Sigmoid colon (tissue), 7 donors: ENCODE data around the gene IGLL5. TPM values are rescaled to one million over a fixed set of nuclear protein-coding genes. Genes with fewer than 3 reads are reported as not detected.
A peak's percentile ranks its signal among the peaks of the same experiment; 100 is the strongest.

Source experiments
- DNase-seq: peaks from one replicate; pipeline ENCODE4 v3.0.0-alpha.2; 2019
- H3K27ac ChIP-seq, 4 donors: fragments of 200-600 bp; sonication (generic); one replicate each; pipeline ENCODE4 v1.5.1; 2016 to 2019; ENCODE audit warnings: mild to moderate bottlenecking in 1 of 4
- H3K27me3 ChIP-seq, 3 donors: fragments of 200-600 bp; sonication (generic); one replicate each; pipeline ENCODE4 v1.5.1; 2019; ENCODE audit warnings: mild to moderate bottlenecking in 1 of 3
- H3K36me3 ChIP-seq, 4 donors: fragments of 200-600 bp; sonication (generic); one replicate each; pipeline ENCODE4 v1.5.1; 2016 to 2019
- H3K4me1 ChIP-seq, 4 donors: fragments of 200-600 bp; sonication (generic); one replicate each; pipeline ENCODE4 v1.5.1; 2017 to 2019
- H3K4me3 ChIP-seq, 4 donors: fragments of 200-600 bp; sonication (generic); one replicate each; pipeline ENCODE4 v1.5.1; 2017 to 2019; ENCODE audit warnings: mild to moderate bottlenecking in 2 of 4, moderate library complexity in 1 of 4
- H3K9me3 ChIP-seq, 4 donors: fragments of 200-600 bp in 3 of 4; sonication (generic) in 3 of 4; one replicate each; pipeline versions ENCODE4 v1.5.1 to v1.6.1; 2013 to 2019
- CTCF ChIP-seq, 4 experiments: fragments of 450-650 bp in 3 of 4; fragments of 200-600 bp in 1 of 4; IDR thresholded peaks; one replicate each; pipeline ENCODE4 v1.5.1; 2016 to 2019; ENCODE audit warnings: antibody characterized with exemption in 4 of 4, mild to moderate bottlenecking in 3 of 4, moderate library complexity in 2 of 4
- EP300 ChIP-seq, 4 donors: sonication (generic); formaldehyde crosslinking; IDR thresholded peaks; one replicate each; pipeline ENCODE4 v1.6.1; 2017; ENCODE audit warnings: antibody characterized with exemption in 4 of 4
- POLR2A ChIP-seq, 2 donors: fragments of 450-650 bp; IDR thresholded peaks; one replicate each; pipeline ENCODE4 v1.6.1; 2016; ENCODE audit warnings: antibody characterized with exemption in 2 of 2, mild to moderate bottlenecking in 2 of 2, moderate library complexity in 2 of 2
- POLR2AphosphoS5 ChIP-seq, 4 donors: sonication (generic); formaldehyde crosslinking; IDR thresholded peaks; one replicate each; pipeline ENCODE4 v1.6.1; 2017; ENCODE audit warnings: antibody characterized with exemption in 4 of 4
- WGBS, 2 donors: extraction: QIAGEN DNeasy Blood & Tissue Kit; methylation state at CpG; one replicate each; pipeline ENCODE4 v1.1.7; 2013; 5-methylcytosine and 5-hydroxymethylcytosine counted together
- intact Hi-C: fragments of 100-400 bp; cut with DNase I; formaldehyde crosslinking; loops from one replicate; pipeline ENCODE4 v1.15.1; 2023
- polyA plus RNA-seq, 3 donors: library from polyadenylated mRNA; stranded (reverse); fragments of 200-250 nt; gene quantifications; one replicate each; pipeline ENCODE4 v1.2.3, GENCODE V29; 2013
- total RNA-seq, 4 donors: library from RNA; depleted of rRNA; stranded (reverse); fragments of >200 nt; gene quantifications; one replicate each; pipeline ENCODE4 v1.1.0, GENCODE V29; 2016
- donor health status: healthy with polysubstance abuse.
- donor health status: Bipolar disorder and iron deficiency.
- donor health status: healthy.

The IGLL5 gene
- total and polyA plus RNA-seq, 7 donors: 0.99 to 39.6 (median 14.2) TPM; not detected in 3

DNA sequence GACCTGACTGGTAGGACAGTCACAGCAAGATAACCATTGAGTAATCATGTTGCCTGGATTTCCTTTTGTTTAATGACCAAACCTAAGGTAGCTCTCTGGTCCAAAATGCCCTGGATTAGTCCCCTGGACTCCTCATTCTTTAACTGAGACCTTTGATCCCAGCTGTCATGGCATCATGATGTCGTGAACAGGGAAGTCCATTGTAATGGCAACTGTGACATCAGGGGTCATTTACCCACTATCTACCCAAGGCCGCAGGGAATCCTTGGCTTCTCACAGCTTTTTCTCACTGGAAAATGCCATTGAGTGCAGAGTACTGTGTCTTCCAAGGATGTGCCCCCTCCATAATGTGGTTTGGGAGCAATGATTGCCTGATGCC is 29.1 kb upstream of the IGLL5 start:
- intact Hi-C loops: no loop called here
- H3K9me3 ChIP-seq: no peaks in the 10 kb centered on the region
- H3K27me3 ChIP-seq: peaks cover 0 to 18% (median 0%) of the 10 kb centered on the region in 3 donors
- H3K4me3 ChIP-seq: no peak overlapping the region
- no peaks in the 10 kb centered on the region for H3K36me3 ChIP-seq
- WGBS, 2 donors: 62 to 89% methylated on average over 2 of the region's 2 CpGs
- TF ChIP-seq POLR2AphosphoS5 (IDR thresholded peaks at IDR 0.05) (no peak), EP300 (IDR thresholded peaks at IDR 0.05) (no peak), POLR2A (IDR thresholded peaks at IDR 0.05) (no peak), CTCF (IDR thresholded peaks at IDR 0.05) (no peak)
- H3K4me1 ChIP-seq: no peaks in the 10 kb centered on the region
- no peak overlapping the region for H3K27ac ChIP-seq
- no peak for DNase-seq

DNA sequence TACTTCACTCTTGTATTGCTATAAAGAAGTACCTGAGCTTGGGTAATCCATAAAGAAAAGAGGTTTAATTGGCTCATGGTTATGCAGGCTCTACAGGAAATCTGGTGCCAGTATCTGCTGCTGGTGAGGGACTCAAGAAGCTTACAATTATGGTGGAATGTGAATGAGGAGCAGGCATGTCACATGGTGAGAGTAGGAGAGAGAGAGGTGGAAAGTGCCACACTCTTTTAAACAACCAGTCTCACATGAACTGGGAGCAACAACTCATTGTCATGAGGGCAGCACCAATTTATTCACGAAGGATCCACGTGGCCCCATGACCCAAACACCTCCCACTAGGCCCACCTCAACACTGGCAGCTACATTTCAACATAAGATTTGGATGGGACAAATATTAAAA is 24.6 kb upstream of the IGLL5 start:
- Histone ChIP-seq H3K4me3 (no peak overlapping the region), H3K9me3 (no peaks in the 10 kb centered on the region), H3K4me1 (no peaks in the 10 kb centered on the region), H3K36me3 (no peaks in the 10 kb centered on the region), H3K27ac (no peak overlapping the region), H3K27me3 (no peaks in the 10 kb centered on the region)
- WGBS, 2 donors: 87 to 97% methylated on average over 2 of the region's 2 CpGs
- no peak for TF ChIP-seq CTCF (IDR thresholded peaks at IDR 0.05)
- TF ChIP-seq POLR2AphosphoS5 (IDR thresholded peaks at IDR 0.05): no peak
- TF ChIP-seq POLR2A (IDR thresholded peaks at IDR 0.05): no peak
- TF ChIP-seq EP300 (IDR thresholded peaks at IDR 0.05): no peak
- intact Hi-C loops: no loop called here
- DNase-seq: no peak

DNA sequence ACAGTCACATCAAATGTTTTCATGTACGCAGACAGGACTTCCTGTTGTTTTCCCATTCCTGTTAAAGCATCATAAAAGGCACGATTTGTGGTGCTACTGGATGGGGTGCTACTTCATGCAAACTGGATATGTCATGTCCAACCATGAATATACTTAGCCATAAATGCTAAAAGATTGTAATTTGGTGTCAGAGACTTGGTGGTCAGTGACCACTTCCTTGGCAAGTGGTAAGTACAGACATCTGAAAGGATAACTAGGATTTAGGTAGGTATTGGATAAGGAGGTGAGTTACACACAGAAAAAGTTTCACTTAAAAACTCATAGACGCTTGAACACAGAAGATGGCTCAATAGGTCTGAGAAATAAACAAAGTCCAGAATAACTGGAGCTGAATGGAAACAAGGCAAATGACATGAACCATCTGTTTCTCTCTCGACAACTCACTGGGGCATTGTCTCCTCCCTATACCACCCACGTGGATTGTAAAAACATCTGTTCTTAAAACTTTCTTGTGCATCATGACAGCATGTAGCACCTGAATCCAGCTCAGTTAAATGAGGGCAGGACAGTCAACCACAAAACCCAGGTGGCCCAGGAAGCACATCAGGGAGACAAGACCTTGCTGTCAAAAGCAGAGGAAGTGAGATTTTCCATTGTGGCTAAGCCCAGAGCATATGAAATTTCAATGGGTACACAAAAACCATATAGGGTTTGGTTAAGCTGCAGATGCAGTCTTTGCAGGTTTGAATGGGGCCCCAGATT is 22.1 kb upstream of the IGLL5 start:
- 34 to 59% methylated on average over 5 of the region's 5 CpGs for WGBS, 2 donors

DNA sequence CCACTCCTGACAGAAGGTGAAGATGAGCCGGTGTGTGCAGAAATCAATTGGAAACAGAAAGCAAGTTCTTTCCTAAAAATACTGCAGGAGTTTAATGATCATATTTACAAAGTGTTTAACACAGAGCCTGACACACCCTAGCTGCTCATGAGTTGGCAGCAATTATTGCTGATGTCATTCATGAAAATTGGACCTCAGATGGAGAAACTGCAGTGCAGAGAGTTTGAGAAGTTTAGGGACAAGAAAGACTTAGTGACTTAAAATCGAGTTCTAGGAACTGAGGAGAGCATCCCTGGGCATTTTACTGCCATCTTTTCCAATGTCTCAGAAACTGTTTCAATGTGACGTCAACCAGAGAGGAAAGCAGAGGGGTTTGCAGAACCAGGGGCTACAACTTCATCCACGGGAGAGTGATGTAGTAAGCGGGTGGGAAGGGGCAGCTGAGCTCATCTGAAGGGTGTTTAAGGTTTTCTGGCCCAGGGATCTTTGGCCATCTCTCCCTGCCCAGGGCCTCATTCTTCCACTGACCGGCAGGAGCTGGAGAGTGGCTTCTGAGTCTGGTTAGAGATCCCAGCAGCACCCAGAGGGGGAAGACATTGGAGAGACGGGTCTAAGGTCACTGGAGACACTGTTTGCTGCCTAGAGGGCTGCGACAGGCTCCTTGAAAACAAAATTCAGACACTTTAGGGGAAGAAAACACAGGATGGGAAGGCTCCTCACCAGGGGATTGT is 21.1 kb upstream of the IGLL5 start:
- DNase-seq: no peak
- H3K27ac ChIP-seq: peak overlapping the region in 1 of 4 donors; percentile 52
- intact Hi-C loops: no loop called here
- H3K36me3 ChIP-seq: no peaks in the 10 kb centered on the region
- H3K9me3 ChIP-seq: no peaks in the 10 kb centered on the region
- H3K4me3 ChIP-seq: no peak overlapping the region
- 39 to 67% methylated on average over 8 of the region's 8 CpGs for WGBS, 2 donors
- H3K27me3 ChIP-seq: no peaks in the 10 kb centered on the region
- H3K4me1 ChIP-seq: no peaks in the 10 kb centered on the region
- no peak for TF ChIP-seq CTCF (IDR thresholded peaks at IDR 0.05)
- no peak for TF ChIP-seq POLR2A (IDR thresholded peaks at IDR 0.05)
- no peak for TF ChIP-seq POLR2AphosphoS5 (IDR thresholded peaks at IDR 0.05)
- TF ChIP-seq EP300 (IDR thresholded peaks at IDR 0.05): no peak

More for the DNA sequence above, 22.1 kb upstream of the IGLL5 start:
- TF ChIP-seq EP300 (IDR thresholded peaks at IDR 0.05) (no peak), CTCF (IDR thresholded peaks at IDR 0.05) (no peak), POLR2AphosphoS5 (IDR thresholded peaks at IDR 0.05) (no peak), POLR2A (IDR thresholded peaks at IDR 0.05) (no peak)
- H3K4me3 ChIP-seq: no peak overlapping the region
- no peak for DNase-seq
- no peaks in the 10 kb centered on the region for H3K36me3 ChIP-seq
- no peaks in the 10 kb centered on the region for H3K27me3 ChIP-seq
- peak overlapping the region in 1 of 4 donors; percentile 38 for H3K27ac ChIP-seq
- no peaks in the 10 kb centered on the region for H3K9me3 ChIP-seq
- intact Hi-C loops: no loop called here
- H3K4me1 ChIP-seq: no peaks in the 10 kb centered on the region
